NB4 (cell line): Measurements from ENCODE around the gene UBA52.

Experiments used
- CTCF ChIP-seq: IDR thresholded peaks from one replicate; pipeline ENCODE4 v1.5.1; 2012; ENCODE audit warnings: low read depth, low read length
- MAX ChIP-seq: IDR thresholded peaks from 2 replicates; pipeline ENCODE4 v1.6.1; 2011; ENCODE audit warnings: low read depth, low read length
- MYC ChIP-seq: IDR thresholded peaks from 2 replicates; pipeline ENCODE4 v1.6.1; 2011; ENCODE audit warnings: low read depth, low read length
- POLR2A ChIP-seq: IDR thresholded peaks from 2 replicates; pipeline ENCODE4 v1.6.1; 2011; ENCODE audit warnings: mild to moderate bottlenecking; ENCODE audit not compliant: insufficient read length; ENCODE audit errors: extremely low read depth

DNA sequence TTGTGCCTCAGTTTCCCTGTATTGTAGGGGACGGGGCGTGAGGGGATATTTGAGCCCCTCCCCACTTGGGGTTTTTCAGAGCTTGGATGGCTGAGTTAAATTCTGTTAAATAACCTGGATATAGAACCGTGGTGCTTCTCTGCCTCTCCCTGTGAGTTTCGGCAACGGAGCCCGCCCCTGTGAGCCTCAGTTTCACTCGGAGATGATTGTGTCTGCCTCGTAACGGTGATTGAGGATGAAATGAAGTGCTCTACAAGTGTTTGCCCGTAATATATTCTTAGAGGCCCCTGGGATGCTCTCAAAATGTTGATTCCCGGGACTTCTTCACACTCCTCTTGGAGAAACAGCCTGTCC is 13.5 kb upstream of the UBA52 start:
- TF ChIP-seq POLR2A (no peak), CTCF (no peak), MAX (no peak), MYC (no peak)
